NCI-H526 (cell line): ENCODE data around the gene USP16.

ENCODE experiments used
- DNase-seq, 2 experiments: peaks; one replicate each; lab custom pipeline; 2025; lab: John Stamatoyannopoulos, UW

Gene USP16

DNA sequence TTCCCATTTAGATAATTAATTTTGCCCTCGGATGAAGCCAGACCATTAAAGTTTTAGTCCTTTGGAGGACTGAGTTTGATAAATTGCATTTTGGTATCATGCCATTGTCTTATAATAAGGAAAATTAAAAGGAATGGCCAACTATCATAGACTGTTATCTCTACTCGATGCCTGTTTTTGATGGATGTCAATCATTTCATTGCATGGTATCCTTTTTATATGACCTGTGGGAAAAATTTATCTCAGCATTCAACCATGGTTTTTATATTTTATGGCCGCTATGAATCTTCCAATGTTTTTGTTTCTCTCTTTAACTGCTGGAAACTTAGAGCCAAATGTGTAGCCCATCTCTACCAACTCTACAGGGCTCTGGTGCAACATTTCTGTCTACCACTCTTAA, 58.8 kb downstream of the USP16 start:
- no peak for DNase-seq

DNA sequence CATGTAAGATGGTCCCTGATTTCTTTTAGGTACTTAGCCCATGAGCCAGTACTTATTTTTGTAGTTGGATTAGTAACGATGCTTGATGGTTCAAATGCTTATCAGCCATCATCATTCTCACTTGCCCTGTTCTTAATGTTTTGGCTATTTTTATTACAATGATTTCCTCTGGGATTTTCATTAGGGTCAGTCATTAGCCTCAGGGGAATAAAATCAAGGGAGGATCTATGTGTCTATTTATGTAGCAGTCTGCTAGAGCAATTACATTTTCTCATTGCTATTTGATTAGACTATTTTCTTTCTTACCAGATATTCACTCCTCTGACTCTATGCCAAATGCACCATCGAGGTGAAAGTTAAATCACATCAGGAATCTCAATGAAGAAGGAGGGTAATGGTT, 59.9 kb downstream of the USP16 start:
- no peak for DNase-seq

DNA sequence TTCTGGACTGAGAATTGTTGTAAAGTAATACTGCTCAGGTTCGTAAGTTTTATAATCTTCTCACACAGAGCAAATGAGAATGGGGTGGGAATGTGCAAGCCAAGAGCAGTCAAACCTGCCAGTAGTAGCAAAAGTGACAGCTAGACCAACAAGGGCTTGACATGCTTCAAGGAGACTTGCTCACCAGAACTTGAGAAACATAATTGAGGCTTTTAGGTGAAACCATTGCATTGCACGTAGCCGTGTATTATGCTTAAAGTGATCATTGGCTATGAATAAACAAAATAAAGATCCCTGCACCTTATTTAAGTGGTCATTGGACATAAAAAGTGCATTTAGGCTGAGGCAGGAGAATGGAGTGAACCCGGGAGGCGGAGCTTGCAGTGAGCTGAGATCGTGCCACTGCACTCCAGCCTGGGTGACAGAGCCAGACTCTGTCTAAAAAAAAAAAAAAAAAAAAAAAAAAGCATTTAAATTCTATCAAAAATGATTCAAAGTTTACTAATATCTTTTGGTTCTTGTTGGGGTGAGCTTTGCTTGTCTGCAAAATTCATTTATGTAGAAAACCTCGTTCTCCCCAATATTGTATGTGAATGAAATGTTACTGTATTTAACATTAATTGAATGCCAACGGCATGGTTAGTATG, 60.8 kb downstream of the USP16 start:
- DNase-seq = no peak

DNA sequence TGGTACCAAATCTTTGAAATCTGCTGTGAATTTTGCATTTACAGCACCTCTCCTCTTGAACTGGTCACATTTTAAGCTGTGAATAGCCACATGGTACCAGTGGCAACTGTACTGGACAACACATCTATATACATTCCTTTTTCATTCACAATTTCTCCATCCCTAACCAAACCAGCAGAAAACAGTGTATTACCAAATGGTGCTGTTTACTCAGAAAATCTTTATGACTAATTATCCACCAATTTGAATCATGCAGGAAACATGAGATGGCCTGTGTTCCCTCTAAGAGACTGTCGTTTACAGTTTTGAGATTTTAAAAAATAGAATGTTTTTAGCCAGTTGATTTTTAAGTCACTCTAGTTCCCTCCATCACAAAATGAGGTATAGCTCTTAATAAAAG, 66.6 kb downstream of the USP16 start:
- DNase-seq = no peak

DNA sequence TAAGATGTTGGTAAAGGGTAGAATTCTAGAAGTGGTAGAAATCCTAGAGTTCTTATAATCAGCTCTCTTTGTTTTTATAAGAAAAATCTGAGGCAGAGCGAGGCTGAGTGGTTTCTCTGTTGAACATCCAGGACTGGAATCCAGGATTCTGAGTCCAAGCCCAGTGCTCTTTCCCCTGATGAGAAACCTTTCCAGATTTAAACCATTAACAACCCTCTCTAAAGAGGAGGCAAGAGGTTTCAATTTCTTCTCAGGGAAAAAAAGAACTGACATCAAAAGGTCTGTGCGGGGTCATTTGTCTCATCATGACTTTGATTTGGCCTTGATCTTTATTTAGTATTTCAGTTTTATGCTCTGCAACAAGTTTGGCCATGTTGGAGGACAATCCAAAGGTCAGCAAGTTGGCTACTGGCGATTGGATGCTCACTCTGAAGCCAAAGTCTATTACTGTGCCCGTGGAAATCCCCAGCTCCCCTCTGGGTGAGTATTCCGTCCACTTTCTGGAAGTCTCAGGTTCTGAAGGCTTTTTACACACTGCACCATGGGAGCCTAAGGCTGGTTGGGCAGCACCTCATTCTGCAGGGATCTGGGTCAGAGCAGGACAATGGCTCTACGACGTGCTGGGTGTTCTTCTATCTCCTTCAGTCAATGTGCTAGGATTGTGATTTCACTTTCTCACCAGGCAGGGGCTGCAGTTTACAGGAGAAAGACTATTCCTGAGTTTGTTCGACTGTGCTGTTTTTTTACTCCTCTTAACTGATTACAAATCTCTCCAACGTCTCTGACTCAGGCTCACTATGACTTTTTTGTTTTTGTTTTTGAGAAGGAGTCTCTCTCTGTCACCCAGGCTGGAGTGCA, 67.9 kb downstream of the USP16 start:
- no peak for DNase-seq

DNA sequence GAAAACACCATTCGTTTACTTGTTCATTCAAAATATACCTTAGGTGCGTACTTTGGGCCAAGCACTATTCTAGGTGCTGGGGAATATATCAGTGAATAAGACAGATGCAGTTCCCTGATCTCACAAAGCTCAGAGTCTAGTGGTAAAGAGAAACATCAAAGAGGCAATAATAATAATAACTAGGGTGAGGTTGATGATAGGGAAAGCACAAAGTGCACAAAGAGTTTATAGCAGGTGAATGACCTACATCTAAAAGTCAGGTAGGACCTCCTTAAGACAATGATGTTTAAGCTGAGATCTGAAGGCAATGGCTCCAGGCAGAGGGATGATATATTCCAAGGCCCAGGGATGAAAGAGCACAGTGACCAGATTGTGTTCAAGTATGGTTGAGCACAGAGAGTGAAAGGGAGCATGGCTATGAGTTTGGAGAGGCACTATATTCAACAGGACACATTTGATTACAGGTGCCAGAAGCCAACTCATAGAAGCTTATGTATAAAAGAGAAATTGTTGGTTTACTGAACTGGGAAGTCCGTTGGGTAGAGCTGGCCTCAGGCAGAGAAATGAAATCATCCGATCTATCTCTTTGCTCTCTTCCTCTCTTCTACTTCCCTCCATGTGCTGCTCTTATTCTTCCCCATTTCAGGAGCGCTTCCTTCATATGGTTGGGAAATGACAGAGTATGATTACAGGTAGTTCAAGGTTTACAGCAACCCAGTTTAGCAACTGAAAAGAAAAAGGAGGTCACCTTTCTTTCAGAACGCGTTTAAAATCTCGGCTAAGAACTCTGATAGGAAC, 71.9 kb downstream of the USP16 start:
- peak; percentile 6 to 29 for DNase-seq

DNA sequence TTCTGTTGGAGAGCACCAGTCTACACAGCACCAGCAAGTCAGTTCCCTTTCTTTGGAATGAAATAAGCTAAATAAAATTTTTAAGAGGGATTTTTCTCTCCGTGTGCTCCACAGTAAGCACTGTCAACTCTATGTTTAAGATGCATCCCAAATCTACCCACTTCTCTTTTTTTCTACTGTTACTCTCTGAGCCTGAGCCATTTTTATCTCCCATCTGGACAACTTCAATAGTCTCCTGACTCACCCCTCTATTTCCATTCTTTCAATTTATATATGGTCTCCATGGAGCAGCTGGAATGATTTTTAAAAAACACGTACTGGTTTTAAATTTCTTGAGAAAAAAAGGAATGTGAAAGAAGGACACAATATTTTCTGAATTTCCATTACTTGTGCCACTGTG, 73.7 kb downstream of the USP16 start:
- no peak for DNase-seq

DNA sequence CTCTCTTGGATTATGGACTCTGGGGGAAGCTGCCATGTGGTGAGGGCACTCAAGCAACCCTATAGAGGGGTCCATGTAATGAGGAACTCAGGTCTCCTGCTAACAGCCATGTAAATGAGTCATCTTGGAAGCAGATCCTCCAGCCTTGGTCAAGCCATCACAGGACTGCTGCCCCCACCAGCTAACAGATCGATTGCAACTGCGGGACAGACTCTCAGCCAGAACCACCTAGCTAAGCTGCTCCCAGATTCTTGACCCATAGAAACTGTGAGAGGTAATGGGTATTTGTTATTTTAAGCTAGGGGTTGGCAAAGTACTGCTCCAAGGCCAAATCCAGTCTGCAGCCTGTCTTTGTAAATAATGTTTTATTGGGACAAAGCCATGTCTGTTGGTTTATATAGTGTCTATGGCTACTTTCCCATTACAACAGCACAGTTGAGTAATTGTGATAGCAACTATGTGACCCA, 78.4 kb downstream of the USP16 start:
- no peak for DNase-seq
